ENCODE measurements around the gene UBASH3A. TPM values are rescaled to one million over a fixed set of nuclear protein-coding genes. Genes with fewer than 3 reads are reported as not detected.

Gene UBASH3A
- polyA plus RNA-seq, 3 donors = not detected

DNA sequence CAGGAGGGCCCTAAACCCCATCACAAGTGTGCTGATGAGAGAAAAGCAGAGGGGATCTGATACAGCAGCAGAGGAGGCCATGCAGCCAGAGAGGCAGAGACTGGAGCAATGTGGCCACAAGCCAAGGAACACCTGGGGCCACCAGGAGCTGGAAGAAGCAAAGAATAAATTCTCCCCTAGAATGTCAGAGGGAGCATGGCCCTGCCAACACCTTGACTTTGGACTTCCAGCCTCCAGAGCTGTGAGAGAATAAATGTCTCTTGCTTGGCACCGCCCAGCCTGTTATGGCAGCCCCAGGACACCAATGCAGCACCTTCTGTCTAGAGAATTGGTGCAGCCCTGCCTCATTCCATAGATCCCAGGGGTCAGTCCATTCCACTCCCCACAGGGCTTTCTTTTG, 25.3 kb downstream of the UBASH3A start:
- Histone ChIP-seq H3K4me2 (replicated peaks; ENCODE audit: extremely low read depth, low read length, poor library complexity, severe bottlenecking) (no peak overlapping the region), H3K9ac (ENCODE audit: insufficient read depth, low read length, poor library complexity, severe bottlenecking) (no peak overlapping the region), H3K36me3 (replicated peaks in 1 of 2; ENCODE audit: control insufficient read depth in 1 of 2, insufficient read depth in 2 of 2, low read length in 2 of 2) (no peaks in the 10 kb centered on the region), H4K20me1 (ENCODE audit: insufficient read depth, low read length) (no peaks in the 10 kb centered on the region), H3K4me3 (replicated peaks in 1 of 3; ENCODE audit: low read depth in 2 of 3, low read length in 3 of 3) (no peak overlapping the region), H3K4me1 (ENCODE audit: control insufficient read depth in 1 of 2, insufficient read depth in 2 of 2, low read length in 2 of 2) (peaks cover 25 to 27% of the 10 kb centered on the region in 2 donors), H3K27ac (ENCODE audit: low read depth in 1 of 2, low read length in 2 of 2) (no peak overlapping the region), H3K79me2 (ENCODE audit: insufficient read depth, low read length) (no peaks in the 10 kb centered on the region), H3K27me3 (ENCODE audit: control insufficient read depth in 2 of 2, insufficient read depth in 2 of 2, low read length in 2 of 2) (no peaks in the 10 kb centered on the region), H2AFZ (ENCODE audit: insufficient read depth, low read depth, low read length, poor library complexity, severe bottlenecking) (no peak overlapping the region), H3K9me3 (replicated peaks in 1 of 2; ENCODE audit: control insufficient read depth in 1 of 2, insufficient read depth in 1 of 2, low read length in 2 of 2) (no peaks in the 10 kb centered on the region)
- Mint-ChIP-seq H3K9me3 (peaks cover 0 to 9% (median 7%) of the 10 kb centered on the region in 7 donors), H3K4me3 (no peak overlapping the region), H3K27ac (no peak overlapping the region), H3K27me3 (ENCODE audit: low read depth in 3 of 3) (peaks cover 2 to 7% (median 3%) of the 10 kb centered on the region in 3 donors), H3K36me3 (no peaks in the 10 kb centered on the region), H3K4me1 (peaks cover 31% of the 10 kb centered on the region)
- TF ChIP-seq, protein P1, sequence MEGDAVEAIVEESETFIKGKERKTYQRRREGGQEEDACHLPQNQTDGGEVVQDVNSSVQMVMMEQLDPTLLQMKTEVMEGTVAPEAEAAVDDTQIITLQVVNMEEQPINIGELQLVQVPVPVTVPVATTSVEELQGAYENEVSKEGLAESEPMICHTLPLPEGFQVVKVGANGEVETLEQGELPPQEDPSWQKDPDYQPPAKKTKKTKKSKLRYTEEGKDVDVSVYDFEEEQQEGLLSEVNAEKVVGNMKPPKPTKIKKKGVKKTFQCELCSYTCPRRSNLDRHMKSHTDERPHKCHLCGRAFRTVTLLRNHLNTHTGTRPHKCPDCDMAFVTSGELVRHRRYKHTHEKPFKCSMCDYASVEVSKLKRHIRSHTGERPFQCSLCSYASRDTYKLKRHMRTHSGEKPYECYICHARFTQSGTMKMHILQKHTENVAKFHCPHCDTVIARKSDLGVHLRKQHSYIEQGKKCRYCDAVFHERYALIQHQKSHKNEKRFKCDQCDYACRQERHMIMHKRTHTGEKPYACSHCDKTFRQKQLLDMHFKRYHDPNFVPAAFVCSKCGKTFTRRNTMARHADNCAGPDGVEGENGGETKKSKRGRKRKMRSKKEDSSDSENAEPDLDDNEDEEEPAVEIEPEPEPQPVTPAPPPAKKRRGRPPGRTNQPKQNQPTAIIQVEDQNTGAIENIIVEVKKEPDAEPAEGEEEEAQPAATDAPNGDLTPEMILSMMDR (IDR thresholded peaks at IDR 0.05) = no peak
- no peak for DNase-seq
- intact Hi-C loops (cut with micrococcal nuclease) = no loop called here
- 100% methylated on average over 1 of the region's 1 CpG for WGBS (ENCODE audit: insufficient coverage)

DNA sequence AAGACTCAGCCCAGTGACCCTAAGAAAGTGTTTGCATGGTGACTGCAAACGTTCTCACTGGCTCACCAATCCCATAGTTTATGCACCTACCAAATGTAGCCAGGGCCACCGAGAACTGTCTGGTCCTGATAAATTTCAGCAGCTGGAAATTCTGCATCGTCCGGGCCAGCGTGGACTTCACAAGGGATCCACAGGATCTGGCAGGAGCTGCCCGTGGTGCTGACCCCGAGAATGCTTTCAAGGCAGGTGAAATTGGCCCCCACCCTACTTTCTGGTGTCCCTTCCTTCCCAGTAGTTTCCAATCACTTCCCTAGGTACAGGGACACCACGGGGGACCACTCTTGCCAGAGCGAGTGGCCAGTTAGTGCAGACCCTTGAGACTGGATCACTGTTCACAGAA, 26.2 kb downstream of the UBASH3A start:
- Histone ChIP-seq H3K9me3 (replicated peaks in 1 of 2; ENCODE audit: control insufficient read depth in 1 of 2, insufficient read depth in 1 of 2, low read length in 2 of 2) (no peaks in the 10 kb centered on the region), H3K79me2 (ENCODE audit: insufficient read depth, low read length) (no peaks in the 10 kb centered on the region), H3K9ac (ENCODE audit: insufficient read depth, low read length, poor library complexity, severe bottlenecking) (no peak overlapping the region), H4K20me1 (ENCODE audit: insufficient read depth, low read length) (no peaks in the 10 kb centered on the region), H3K27me3 (ENCODE audit: control insufficient read depth in 2 of 2, insufficient read depth in 2 of 2, low read length in 2 of 2) (no peaks in the 10 kb centered on the region), H3K36me3 (replicated peaks in 1 of 2; ENCODE audit: control insufficient read depth in 1 of 2, insufficient read depth in 2 of 2, low read length in 2 of 2) (no peaks in the 10 kb centered on the region), H3K4me1 (ENCODE audit: control insufficient read depth in 1 of 2, insufficient read depth in 2 of 2, low read length in 2 of 2) (peaks cover 19% of the 10 kb centered on the region in 2 donors), H3K27ac (ENCODE audit: low read depth in 1 of 2, low read length in 2 of 2) (no peak overlapping the region), H3K4me2 (replicated peaks; ENCODE audit: extremely low read depth, low read length, poor library complexity, severe bottlenecking) (no peak overlapping the region), H3K4me3 (replicated peaks in 1 of 3; ENCODE audit: low read depth in 2 of 3, low read length in 3 of 3) (no peak overlapping the region), H2AFZ (ENCODE audit: insufficient read depth, low read depth, low read length, poor library complexity, severe bottlenecking) (no peak overlapping the region)
- WGBS (ENCODE audit: insufficient coverage) = 72% methylated on average over 9 of the region's 9 CpGs
- Mint-ChIP-seq H3K4me1 (peaks cover 25% of the 10 kb centered on the region), H3K27ac (no peak overlapping the region), H3K36me3 (no peaks in the 10 kb centered on the region), H3K4me3 (no peak overlapping the region), H3K9me3 (peaks cover 0 to 9% (median 7%) of the 10 kb centered on the region in 7 donors), H3K27me3 (ENCODE audit: low read depth in 3 of 3) (peaks cover 2 to 5% (median 3%) of the 10 kb centered on the region in 3 donors)
- TF ChIP-seq, protein P1 (IDR thresholded peaks at IDR 0.05) = no peak
- intact Hi-C loops (cut with micrococcal nuclease) = no loop called here
- DNase-seq = no peak
